ENCODE measurements around the gene LMAN2.
"Not testable (repeated sequence)": the region's sequence is repeated elsewhere in the genome, so short reads cannot be mapped to it uniquely, and the experiment has no call there.

Gene LMAN2

DNA sequence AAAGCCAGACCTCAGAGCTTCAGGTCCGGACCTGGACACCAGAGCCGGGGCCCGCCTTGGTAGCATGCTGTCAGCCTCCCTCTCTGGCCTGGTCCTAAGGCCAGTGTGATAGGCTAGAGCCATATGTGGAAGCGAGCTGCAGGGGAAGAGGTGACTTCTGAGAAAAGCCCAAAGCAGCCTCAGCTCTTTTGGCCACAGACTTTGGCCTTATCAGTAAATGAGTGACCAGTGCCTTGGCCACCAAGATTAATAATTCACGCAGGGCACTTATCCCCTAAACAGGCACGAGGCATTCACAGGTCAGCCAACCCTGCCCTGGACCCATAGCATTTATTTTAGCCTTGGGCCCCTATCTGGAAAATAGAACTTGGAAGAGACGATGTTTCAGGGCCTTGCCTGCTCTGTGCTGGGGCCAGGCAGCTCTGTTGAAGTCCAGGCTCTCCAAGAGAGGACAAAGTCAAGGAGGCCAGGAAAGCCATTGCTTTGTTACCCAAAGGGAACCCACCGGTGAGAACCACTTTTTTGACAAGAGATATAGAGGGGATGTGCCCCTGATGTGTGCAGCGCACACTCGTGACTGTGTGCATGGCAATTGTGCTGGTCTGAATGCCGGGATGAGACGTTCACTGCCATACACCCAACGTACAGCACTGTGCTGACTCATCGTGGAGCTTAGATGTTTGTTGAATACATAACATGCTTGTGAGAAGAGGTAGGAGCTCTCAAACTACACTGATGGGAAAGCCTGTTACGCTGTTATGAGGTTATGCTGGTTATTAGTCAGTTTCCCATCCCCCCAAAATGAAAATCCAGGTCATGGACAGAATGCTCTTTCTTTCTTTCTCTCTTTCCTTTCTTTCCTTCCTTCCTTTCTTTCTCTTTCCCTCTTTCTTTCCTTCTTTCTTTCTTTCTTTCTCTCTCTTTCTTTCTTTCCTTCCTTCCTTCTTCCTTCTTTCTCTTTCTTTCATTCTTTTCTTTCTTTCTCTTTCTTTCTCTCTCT is 27.7 kb upstream of the LMAN2 start:
- no peak for DNase-seq

DNA sequence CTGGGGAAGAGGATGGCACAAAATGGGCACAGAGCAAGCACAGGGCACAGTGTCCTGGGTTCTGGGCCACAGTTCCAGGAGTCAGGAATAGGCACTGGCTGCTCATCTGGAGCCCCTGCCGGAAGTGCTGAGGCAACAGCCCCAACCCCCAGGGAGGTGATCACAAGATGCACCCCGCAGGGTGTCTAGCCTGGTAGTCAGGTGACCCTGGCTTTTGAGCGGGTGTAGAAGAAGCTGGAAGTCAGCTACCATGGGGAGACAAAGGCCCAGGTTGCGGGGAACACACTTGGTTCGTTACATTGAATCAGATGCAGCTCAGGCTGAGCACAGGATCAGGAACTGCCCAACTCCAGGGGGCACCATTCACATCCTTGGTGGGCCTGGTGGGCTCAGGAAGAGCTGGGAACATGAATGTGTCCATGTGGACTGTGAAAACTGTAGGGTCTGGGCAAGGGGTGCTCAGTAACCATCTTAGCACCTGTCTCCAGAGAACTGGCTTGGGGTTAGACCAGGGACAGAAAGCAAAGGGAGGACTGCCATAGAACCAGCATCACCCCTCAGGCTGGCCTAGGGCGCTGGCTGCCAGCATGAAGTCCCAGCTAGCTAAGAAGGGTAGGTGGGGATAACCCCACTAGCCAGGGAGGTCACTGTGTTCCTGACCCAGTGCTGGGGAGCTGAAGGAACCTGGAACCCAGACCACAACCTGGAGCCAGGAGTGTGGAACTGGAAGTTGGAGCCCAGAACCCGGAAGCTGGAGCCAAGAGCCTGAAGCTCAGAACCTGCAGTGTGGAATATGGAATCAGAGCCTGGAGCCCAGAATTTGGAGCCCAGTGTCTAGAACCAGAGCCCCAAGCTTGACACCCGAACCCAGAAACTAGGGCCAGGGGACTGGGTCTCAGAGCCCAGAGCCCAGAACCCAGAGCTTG is 26.6 kb upstream of the LMAN2 start:
- no peak for DNase-seq

GRCh38 chr5:177376107-177376506 is 24.6 kb upstream of the LMAN2 start:
- DNase-seq: no peak

- DNase-seq: not testable (repeated sequence)
These were observed 24.0 kb upstream of the LMAN2 start for GRCh38 chr5:177375516-177375915.

DNA sequence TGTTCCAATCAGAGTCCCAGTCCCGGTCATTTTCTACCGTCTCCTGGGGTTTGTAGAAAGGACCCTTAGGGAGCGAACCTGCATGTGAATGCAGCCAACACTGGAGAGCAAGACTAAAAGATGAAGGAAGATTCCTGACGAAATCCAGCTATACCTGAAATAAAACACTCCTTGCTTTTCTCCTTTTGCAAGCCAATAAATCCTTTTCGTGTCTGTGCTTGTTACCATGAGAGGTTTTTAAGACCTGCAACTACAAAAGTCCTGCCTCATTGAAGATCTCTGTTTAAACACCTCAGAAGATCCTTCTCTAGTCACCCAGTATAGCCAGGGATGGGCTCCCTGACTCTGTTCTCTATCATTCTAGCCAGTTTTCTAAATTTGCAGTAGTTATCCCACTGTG is 22.7 kb upstream of the LMAN2 start:
- DNase-seq: no peak

DNA sequence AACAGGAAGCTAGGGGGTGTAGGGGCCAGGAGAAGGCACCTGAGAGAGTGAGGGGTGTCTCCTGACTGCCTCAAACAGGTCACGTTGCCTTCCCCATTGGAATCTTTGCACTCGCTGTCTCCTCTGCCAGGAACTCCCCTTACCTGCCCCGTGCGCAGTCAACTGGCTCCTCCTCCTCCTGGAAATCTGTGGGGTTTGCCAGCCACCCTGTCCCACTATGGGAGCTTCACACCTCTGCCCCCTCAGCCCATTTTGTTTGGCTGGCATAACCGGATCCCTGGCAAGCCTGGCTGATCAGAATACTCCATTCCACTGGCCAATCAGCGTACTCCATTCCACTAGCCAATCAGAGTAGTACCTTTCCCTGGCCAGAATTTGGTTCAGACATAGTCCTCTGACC is 22.3 kb upstream of the LMAN2 start:
- no peak for DNase-seq

DNA sequence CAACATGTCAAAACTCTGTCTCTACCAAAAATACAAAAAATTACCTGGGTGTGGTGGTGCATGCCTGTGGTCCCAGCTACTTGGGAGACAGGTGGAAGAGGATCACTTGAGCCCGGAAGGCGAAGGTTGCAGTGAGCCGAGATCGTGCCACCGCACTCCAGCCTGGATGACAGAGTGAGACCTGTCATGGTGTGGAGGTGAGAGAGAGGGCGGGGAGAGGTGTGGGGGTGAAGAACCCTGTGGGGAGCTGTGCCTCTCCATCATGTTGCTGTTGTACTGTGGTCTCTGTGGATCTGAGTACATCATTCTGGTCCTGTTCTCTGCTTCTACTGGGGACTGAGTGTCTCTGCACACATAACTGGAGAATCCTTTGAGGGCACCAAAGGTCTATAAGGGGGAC is 21.4 kb upstream of the LMAN2 start:
- DNase-seq: no peak

DNA sequence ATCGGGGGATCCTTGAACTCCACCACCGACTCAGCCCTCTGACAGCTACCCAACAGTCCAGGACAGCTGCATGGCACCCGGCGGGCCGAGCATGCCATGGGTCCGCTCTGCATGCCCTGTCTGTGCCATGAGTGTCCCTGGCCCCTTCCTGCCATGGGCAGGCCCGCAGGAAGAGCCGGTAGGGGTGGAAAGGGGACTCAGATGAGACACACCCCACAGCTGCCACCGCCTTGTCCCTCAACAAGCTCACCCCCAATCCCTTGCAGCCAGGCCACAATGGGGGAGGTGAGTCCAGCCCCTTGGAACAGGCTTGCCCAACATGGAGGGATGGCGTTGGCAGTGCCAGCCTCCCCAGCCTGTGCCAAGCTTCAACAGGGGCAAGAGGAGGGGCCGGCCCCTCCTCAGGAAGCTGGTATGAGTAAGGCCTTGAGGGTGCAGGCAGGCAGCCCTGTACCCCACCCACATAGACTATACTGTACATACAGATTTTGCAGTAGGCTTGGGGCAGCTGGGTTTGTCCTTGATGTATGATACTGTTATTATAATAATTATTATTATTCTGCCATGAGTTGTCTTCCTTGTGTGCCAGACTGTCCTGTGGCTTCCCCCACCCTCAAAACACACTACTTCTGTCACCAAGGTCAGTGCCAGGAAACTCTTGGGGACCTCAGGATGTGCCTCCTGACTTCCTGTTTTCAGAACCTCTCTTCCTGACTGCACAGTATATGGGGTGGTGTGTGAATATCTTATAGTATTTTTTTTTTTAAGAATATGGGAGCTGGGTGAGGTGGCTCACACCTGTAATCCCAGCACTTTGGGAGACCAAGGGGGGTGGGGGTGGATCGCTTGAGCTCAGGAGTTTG is 20.8 kb upstream of the LMAN2 start:
- DNase-seq: peak in 1 of 6 experiments; percentile 29

GRCh38 chr5:177371120-177372033 is 19.9 kb upstream of the LMAN2 start:
- no peak for DNase-seq

- peak in 3 of 6 experiments; percentile 55 to 84 (median 63) for DNase-seq
These were observed 19.1 kb upstream of the LMAN2 start for GRCh38 chr5:177370488-177371119.

GRCh38 chr5:177369645-177370440 is 18.4 kb upstream of the LMAN2 start:
- no peak for DNase-seq

- DNase-seq: peak in 4 of 6 experiments; percentile 11 to 45 (median 28)
These were observed 17.6 kb upstream of the LMAN2 start for GRCh38 chr5:177368869-177369644.

DNA sequence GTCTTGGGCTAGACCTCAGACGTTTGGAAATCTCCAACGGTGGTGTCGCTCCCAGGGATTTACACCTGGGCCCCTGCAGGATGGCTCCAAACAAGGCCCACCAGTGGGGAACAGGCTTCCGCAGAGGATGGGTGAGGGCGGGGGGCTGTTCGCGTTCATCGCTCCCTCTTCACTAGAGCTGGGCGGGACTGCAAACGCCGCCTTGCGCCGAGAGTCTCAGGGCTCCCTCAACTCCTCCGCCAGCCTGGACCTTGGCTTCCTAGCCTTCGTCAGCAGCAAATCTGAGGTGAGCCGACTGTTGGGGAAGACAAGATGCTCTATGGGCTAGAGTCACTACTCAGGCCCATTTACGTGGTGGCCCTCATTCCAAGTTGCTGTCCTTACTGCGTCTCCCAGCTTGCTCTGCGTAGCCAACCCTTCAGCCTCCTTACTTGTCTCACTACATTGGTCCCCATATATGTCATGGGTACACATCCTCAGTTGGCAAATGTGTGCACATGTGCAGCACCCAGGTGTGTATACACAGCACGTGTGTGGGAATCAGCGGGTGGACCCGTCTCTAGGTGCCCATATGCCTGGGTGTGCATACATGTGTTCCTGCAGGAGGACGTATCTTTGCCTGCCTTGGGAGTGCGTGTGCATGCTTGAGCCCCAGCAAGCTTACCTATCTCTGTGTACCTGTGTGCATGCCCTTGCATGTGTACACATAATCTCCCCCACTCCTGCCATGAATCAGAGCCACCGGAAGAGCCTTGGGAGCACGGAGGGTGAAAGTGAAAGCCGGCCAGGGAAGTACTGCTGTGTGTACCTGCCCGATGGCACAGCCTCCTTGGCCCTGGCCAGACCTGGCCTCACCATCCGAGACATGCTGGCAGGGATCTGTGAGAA is 16.8 kb upstream of the LMAN2 start:
- DNase-seq: no peak

- no peak for DNase-seq
These were observed 15.9 kb upstream of the LMAN2 start for GRCh38 chr5:177367323-177367848.

DNA sequence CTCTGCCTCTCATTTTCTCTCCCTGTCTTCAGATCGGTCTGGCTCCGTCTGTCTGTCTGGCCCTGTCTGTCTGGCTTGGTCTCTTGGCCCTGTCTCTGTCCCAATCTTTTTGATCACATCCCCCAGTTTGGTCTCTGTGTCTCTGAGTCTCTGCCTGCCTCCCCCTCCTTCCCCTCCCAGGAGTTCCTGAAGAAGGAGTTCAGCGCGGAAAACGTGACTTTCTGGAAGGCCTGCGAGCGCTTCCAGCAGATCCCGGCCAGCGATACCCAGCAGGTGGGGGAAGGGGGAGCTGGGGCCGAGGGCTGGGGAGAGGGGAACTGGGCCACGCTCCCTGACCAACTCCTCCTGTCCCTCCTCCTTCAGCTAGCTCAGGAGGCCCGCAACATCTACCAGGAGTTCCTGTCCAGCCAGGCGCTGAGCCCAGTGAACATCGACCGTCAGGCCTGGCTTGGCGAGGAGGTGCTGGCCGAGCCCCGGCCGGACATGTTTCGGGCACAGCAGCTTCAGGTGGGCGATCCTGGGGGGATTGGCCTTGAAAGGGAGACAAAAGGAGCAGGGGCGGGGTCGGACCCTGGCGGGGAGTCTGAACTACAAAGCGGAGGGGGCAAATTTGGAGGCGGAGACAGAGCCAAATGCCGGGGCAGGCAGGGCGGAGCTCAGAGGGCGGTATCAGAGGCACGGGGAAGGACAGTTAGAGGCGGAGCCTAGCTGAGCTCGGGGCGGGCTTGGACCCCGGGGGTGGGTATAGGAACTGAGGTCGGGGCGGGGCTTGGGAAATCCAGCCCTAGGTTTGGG is 15.3 kb upstream of the LMAN2 start:
- DNase-seq: no peak

- DNase-seq: no peak
These were observed 14.5 kb upstream of the LMAN2 start for GRCh38 chr5:177365845-177366527.

All from stimulated activated naive CD4-positive, alpha-beta T cell (primary cell).